ENCODE results near the gene APOOL.

DNA sequence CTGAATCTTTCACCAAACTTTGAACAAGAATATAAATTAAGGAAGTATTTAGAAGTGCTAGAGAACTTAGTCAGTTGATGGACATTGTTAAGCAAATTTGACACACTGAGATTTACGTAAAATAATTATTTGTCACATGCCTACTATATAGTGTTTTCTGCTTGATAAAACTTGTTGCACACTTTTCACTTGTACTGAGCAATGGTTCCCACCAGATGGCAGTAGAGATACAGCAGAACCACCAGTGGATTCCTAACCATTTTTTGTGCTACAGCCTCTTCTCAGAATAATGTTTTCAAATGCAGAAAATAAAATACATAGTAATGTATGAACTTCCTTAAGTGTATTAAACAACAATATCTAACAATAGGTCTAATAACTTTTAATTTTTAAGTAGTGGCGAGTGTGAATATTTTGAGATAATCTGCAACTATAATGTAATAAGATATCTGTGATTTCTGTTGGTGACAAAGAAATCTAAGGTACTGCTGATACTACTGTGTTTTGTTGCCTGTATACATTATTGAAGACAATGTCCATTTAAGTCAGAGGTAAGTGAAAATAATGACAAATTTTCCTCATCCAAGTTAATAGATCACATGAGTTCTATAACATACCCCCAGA, 81.2 kb downstream of the APOOL start:
- TF ChIP-seq POLR2A (IDR thresholded peaks at IDR 0.05): no peak
- TF ChIP-seq, protein P1, sequence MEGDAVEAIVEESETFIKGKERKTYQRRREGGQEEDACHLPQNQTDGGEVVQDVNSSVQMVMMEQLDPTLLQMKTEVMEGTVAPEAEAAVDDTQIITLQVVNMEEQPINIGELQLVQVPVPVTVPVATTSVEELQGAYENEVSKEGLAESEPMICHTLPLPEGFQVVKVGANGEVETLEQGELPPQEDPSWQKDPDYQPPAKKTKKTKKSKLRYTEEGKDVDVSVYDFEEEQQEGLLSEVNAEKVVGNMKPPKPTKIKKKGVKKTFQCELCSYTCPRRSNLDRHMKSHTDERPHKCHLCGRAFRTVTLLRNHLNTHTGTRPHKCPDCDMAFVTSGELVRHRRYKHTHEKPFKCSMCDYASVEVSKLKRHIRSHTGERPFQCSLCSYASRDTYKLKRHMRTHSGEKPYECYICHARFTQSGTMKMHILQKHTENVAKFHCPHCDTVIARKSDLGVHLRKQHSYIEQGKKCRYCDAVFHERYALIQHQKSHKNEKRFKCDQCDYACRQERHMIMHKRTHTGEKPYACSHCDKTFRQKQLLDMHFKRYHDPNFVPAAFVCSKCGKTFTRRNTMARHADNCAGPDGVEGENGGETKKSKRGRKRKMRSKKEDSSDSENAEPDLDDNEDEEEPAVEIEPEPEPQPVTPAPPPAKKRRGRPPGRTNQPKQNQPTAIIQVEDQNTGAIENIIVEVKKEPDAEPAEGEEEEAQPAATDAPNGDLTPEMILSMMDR (IDR thresholded peaks at IDR 0.05): no peak
